SW 1271 (cell line): ENCODE measurements around the gene SPATA32.
A peak's percentile ranks its signal among the peaks of the same experiment; 100 is the strongest.

Experiments used
- DNase-seq, 2 experiments: peaks; one replicate each; lab custom pipeline; 2025; lab: John Stamatoyannopoulos, UW

The SPATA32 gene

GRCh38 chr17:45293413-45294211 is 31.7 kb upstream of the SPATA32 start:
- DNase-seq: peak; percentile 90 to 95

GRCh38 chr17:45292696-45293412 is 31.0 kb upstream of the SPATA32 start:
- no peak for DNase-seq

- DNase-seq: no peak
Measured at GRCh38 chr17:45291171-45291805, 29.4 kb upstream of the SPATA32 start.

- DNase-seq: no peak
Measured at GRCh38 chr17:45290269-45290765, 28.4 kb upstream of the SPATA32 start.

- DNase-seq: no peak
Measured at GRCh38 chr17:45289301-45290268, 27.7 kb upstream of the SPATA32 start.

- DNase-seq: no peak
Measured at GRCh38 chr17:45288825-45289224, 26.9 kb upstream of the SPATA32 start.

- no peak for DNase-seq
Measured at GRCh38 chr17:45287526-45288500, 25.9 kb upstream of the SPATA32 start.

GRCh38 chr17:45286286-45286685 is 24.4 kb upstream of the SPATA32 start:
- no peak for DNase-seq

GRCh38 chr17:45284176-45285140 is 22.6 kb upstream of the SPATA32 start:
- no peak for DNase-seq

GRCh38 chr17:45283711-45284110 is 21.8 kb upstream of the SPATA32 start:
- no peak for DNase-seq

- no peak for DNase-seq
Measured at GRCh38 chr17:45282683-45283644, 21.1 kb upstream of the SPATA32 start.

GRCh38 chr17:45279898-45280297 is 18.0 kb upstream of the SPATA32 start:
- no peak for DNase-seq

GRCh38 chr17:45277992-45278391 is 16.1 kb upstream of the SPATA32 start:
- DNase-seq: no peak

GRCh38 chr17:45277216-45277849 is 15.4 kb upstream of the SPATA32 start:
- peak; percentile 51 to 84 for DNase-seq

GRCh38 chr17:45276031-45276430 is 14.1 kb upstream of the SPATA32 start:
- no peak for DNase-seq

GRCh38 chr17:45274033-45274432 is 12.1 kb upstream of the SPATA32 start:
- no peak for DNase-seq

- no peak for DNase-seq
Measured at GRCh38 chr17:45273551-45273957, 11.7 kb upstream of the SPATA32 start.
